Upper lobe of right lung (tissue), 1 donor: Measurements from ENCODE around the gene MCOLN1. TPM values are rescaled to one million over a fixed set of nuclear protein-coding genes. Genes with fewer than 3 reads are reported as not detected.

ENCODE experiments used
- ATAC-seq: fragments of 200-7000 bp; cut with Tn5 transposase; one replicate; pipeline ENCODE4 v1.9.1; 2020; ENCODE audit warnings: mild to moderate bottlenecking, moderate library complexity
- DNase-seq: peaks from one replicate; pipeline ENCODE4 v3.0.0-alpha.2; 2020
- H3K27ac ChIP-seq: fragments of 200-600 bp; one replicate; pipeline ENCODE4 v1.8.0; 2022
- H3K27me3 ChIP-seq: fragments of 200-600 bp; one replicate; pipeline ENCODE4 v1.8.0; 2022; ENCODE audit warnings: mild to moderate bottlenecking
- H3K36me3 ChIP-seq: fragments of 200-600 bp; one replicate; pipeline ENCODE4 v1.8.0; 2022
- H3K4me1 ChIP-seq: fragments of 200-600 bp; one replicate; pipeline ENCODE4 v1.8.0; 2022
- H3K4me3 ChIP-seq: fragments of 200-600 bp; one replicate; pipeline ENCODE4 v1.8.0; 2022; ENCODE audit warnings: mild to moderate bottlenecking
- H3K9me3 ChIP-seq: fragments of 200-600 bp; one replicate; pipeline ENCODE4 v1.8.0; 2022
- CTCF ChIP-seq: fragments of 200-600 bp; IDR thresholded peaks from one replicate; pipeline ENCODE4 v1.8.0; 2022; ENCODE audit warnings: antibody characterized with exemption
- intact Hi-C: fragments of 100-400 bp; cut with DNase I; formaldehyde crosslinking; loops from one replicate; pipeline ENCODE4 v1.11.0; 2022
- total RNA-seq: library from RNA; stranded (reverse); fragmentation: NEBNext Ultra II Directional; extraction: Animal tissue kit (Norgen Biotek cat#: 25700); gene quantifications from one replicate; pipeline ENCODE4 v1.2.1, GENCODE V29; 2021
- donor health status: DM: no; HTN: yes; CAD: no; lungs with severe emphysema.

MCOLN1 gene
- total RNA-seq, 1 donor from 2014 or later: 55.0 TPM

GRCh38 chr19:7539827-7540425, 17.5 kb downstream of the MCOLN1 start:
- Histone ChIP-seq H3K36me3 (peaks cover 66% of the 10 kb centered on the region), H3K27ac (no peak overlapping the region), H3K4me3 (no peak overlapping the region), H3K27me3 (no peaks in the 10 kb centered on the region), H3K9me3 (no peaks in the 10 kb centered on the region), H3K4me1 (peaks cover 5% of the 10 kb centered on the region)
- intact Hi-C loops: no loop called here
- DNase-seq (no peak), ATAC-seq (no peak)
- no peak for TF ChIP-seq CTCF

DNA sequence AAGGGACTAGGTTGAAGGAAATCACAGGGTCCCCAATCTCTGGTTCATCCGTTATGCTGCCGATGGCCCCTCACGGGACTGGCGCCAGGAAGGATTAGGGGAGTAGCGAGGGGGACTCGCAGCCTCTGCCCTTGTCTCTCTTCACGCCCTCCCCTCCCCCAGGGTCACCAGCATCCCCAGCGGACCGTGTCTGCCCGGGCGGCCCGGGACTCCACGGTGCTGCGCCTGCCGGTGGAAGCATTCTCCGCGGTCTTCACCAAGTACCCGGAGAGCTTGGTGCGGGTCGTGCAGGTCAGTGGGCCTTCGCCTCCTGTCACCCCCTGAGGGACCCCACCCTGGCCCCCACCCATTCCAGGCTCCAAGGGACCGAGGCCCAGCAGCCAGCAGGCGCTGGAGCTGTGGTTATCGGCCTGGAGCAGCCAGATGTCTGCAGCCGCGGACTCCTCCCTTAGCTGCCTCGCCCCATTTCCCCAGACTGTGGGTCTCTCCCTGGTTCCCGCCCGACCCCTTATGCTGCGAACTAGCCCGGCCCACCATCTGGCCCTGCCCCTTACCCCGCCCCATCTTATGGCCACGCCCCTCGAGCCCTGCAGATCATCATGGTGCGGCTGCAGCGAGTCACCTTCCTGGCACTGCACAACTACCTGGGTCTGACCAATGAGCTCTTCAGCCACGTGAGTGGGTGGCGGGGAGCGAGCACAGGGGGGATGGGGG, 18.5 kb downstream of the MCOLN1 start:
- ATAC-seq (peak; percentile 56), DNase-seq (peak; percentile 78)
- H3K36me3 ChIP-seq: peaks cover 75% of the 10 kb centered on the region
- no peak for TF ChIP-seq CTCF
- no peak overlapping the region for H3K4me3 ChIP-seq
- H3K4me1 ChIP-seq: peaks cover 5% of the 10 kb centered on the region
- H3K9me3 ChIP-seq: no peaks in the 10 kb centered on the region
- H3K27me3 ChIP-seq: no peaks in the 10 kb centered on the region
- intact Hi-C loops: no loop called here
- H3K27ac ChIP-seq: no peak overlapping the region

DNA sequence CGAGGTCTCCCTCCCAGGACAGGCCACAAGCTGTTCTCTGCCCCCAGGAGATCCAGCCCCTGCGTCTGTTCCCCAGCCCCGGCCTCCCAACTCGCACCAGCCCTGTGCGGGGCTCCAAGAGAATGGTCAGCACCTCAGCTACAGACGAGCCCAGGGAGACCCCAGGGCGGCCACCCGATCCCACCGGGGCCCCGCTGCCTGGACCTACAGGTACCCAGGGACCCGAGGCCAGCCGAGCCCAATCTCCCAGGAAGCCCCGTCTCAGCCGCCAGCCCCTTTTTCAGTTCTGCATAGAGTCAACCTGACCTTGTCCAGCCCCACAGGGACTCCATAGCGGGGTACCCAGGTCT, 19.0 kb downstream of the MCOLN1 start:
- Histone ChIP-seq H3K4me1 (peaks cover 1% of the 10 kb centered on the region), H3K4me3 (no peak overlapping the region), H3K27me3 (no peaks in the 10 kb centered on the region), H3K9me3 (no peaks in the 10 kb centered on the region), H3K36me3 (peaks cover 78% of the 10 kb centered on the region), H3K27ac (no peak overlapping the region)
- intact Hi-C loops: no loop called here
- ATAC-seq (no peak), DNase-seq (no peak)
- no peak for TF ChIP-seq CTCF

DNA sequence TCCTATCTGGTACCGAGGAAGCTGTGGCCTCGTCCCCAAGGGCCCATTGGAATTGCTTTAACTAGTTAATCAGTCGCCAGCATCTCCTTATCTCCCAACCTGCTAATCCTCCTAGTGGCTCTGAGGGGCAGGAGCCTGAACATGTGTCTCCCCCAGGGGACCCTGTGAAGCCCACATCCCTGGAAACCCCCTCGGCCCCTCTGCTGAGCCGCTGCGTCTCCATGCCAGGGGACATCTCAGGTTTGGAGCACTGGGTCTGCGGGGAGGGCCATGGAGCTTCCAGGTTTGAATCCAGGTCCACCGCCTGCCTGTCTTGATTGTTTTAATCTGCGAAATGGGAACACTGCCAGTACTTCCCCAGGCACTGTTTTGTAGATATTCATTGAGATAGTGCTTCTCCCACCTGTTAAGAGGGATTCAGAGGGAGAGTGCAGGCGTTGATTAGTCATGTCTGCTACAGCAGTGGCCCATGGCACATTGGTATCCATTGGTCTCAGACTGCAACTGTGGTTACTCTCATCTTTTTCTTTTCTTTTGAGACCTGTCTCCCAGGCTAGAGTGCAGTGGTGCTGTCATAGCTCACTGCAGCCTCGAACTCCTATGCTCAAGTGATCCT, 19.5 kb downstream of the MCOLN1 start:
- intact Hi-C loops: no loop called here
- ATAC-seq (no peak), DNase-seq (peak; percentile 52)
- Histone ChIP-seq H3K27me3 (no peaks in the 10 kb centered on the region), H3K4me1 (no peaks in the 10 kb centered on the region), H3K36me3 (peaks cover 77% of the 10 kb centered on the region), H3K4me3 (no peak overlapping the region), H3K9me3 (no peaks in the 10 kb centered on the region), H3K27ac (no peak overlapping the region)
- no peak for TF ChIP-seq CTCF

GRCh38 chr19:7542556-7543348, 20.3 kb downstream of the MCOLN1 start:
- TF ChIP-seq CTCF: no peak
- Histone ChIP-seq H3K36me3 (peaks cover 69% of the 10 kb centered on the region), H3K9me3 (no peaks in the 10 kb centered on the region), H3K27ac (peak overlapping the region; percentile 17), H3K4me1 (no peaks in the 10 kb centered on the region), H3K27me3 (no peaks in the 10 kb centered on the region), H3K4me3 (no peak overlapping the region)
- ATAC-seq (no peak), DNase-seq (peak; percentile 60)
- intact Hi-C loops: no loop called here
